GM20431 (cell line): Measurements from ENCODE around the gene MKRN2OS.

ENCODE experiments used
- in situ Hi-C: fragments of 300-500 bp; cut with MseI, MboI; formaldehyde crosslinking; loops from one replicate; pipeline ENCODE4 v1.15.0; 2020; ENCODE audit warnings: low sequenced_read_pairs; ENCODE audit not compliant: unreplicated experiment

MKRN2OS gene

DNA sequence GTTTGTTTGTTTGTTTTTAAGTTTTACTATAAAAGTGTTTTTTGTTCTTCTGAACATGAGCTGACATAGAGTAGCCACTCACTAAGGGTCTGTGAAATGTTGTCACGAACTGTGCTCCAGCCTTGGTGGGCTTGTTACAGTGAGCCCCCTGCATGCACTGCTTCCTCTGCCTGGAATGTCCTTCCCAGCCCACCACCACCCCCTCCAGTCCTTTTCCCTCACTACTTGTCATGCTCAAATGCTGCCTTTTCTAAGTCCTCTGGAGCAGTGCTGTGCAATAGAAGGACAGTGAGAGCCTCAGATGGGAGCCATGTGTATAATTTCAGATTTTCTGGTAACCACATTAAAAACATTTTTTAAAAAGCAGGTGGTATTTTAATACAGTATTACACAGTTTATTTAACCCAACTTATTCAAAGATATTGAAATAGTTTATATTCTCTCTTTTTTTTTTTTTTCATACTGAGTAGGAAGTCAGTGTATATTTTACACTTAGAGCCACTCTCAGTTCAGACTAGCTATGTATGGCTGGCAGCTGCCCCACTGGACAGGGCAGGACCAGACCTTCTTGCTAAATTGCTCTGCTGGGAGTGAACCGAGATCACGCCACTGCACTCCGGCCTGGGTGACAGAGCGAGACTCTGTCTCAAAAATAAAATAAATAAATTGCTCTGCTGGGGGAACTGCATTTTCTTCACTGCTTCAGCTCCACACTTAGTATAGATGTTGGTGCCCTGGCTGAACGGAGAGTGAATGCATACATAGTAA lies 26.9 kb downstream of the MKRN2OS start:
- in situ Hi-C loops: no loop called here

DNA sequence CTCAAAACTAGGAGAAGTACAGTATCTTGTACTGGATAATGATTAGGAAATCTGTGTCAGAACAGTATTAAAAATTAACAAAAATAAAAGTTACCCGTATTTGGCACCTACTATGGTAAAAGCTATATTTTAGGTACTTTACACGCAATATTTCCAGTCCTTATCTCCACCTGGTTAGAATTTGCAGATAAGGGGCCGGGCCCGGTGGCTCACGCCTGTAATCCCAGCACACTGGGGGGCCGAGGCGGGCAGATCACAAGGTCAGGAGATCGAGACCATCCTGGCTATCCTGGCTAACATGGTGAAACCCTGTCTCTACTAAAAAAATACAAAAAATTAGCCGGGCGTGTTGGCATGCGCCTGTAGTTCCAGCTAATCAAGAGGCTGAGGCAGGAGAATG lies 28.4 kb downstream of the MKRN2OS start:
- in situ Hi-C loops: no loop called here

DNA sequence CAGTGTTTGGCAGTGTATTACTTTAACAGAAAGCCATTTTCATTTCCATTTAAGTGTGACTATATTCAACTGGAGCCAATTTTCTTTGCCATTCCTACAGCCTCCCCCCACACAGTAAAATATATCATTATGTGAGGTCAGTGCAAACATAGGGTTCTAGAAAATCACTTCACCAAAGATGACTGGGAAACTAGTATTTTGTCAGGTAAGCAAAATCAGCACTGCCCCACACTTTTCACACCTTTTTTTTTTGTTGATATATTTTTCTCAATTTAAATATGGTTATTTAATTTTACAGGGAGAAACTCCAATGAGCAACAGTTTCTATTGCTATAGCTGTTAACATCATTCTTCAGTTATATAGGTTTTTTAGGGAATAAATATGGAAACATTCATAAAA lies 29.7 kb downstream of the MKRN2OS start:
- in situ Hi-C loops: no loop called here

DNA sequence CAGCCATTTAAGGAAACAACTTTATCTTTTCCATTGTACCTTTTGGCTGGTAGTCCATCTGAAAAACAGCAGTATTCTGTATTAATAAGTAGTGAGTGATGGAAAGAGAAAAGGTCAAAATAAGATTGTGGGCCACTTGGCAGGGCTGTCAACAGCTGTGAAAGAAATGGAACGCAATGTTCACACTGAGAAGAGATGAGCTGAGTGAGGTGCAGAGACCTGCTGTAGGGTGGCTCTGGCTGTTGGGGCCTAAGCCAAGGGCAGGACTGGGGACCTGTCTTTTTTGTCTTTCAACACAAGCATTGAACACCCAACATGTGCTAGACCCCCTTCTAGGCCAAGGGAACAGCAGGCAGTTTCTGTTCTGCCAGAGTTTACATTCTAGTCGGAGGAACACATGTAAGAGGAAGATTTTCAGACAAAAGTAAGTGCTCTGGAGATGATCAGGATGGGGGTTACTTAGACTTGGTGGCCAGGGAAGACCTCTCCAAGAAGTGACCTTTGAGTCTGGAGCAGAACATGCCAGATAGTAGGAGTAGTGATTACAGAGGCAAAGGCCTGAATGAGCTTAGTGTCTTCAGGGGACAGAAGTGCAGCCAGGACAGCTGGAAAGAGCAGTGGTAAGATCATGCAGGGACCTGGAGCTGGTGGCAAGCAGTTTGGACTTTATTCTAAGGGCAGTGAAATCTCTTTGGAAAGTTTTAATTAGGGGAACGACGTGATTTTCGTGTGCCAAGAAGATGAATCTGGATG lies 31.4 kb downstream of the MKRN2OS start:
- in situ Hi-C loops: no loop called here

DNA sequence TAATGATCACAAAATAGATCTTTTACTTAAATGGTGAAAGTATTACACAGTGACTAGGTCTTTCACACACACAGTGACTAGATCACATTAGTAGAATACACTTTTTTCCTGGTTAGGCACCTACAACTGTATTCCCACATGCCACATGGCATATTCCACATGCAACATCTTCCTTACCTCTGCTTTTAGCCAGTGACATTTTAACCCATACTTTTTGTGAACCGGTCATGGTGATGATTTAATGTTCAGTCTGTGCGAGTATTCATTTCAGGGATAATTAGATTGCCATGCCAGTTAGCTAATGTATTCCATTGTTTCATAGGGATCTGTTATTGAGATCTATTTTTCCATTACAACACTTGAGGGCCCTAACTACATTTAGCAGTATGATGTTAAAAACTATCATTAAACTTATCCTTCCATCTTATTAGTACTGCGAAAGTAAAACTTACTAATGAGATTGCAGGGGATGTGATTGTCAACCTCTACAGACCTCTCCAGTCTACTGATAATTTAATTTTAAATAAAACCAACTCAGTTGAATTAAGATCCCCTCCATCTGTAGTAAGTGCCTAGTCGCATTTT lies 32.7 kb downstream of the MKRN2OS start:
- in situ Hi-C loops: no loop called here

DNA sequence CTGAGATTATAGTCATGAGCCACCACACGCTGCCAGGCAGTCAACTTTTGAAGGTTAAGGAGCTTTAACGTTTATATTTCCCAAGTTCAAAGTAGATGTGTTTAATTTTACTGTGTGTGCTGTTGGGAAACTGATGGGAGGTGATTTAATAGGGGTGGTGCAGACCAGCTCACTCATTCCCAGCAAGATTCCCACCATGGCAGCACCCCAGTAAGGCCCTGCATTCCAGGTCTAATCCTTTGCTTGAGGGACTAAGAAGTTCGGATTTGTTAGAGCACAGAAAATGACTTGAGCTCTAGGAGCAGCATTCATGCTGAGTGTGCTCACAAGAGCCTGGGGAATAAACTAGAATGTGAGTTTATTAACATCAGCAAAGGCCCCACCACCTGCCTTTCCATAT lies 35.8 kb downstream of the MKRN2OS start:
- in situ Hi-C loops: no loop called here

DNA sequence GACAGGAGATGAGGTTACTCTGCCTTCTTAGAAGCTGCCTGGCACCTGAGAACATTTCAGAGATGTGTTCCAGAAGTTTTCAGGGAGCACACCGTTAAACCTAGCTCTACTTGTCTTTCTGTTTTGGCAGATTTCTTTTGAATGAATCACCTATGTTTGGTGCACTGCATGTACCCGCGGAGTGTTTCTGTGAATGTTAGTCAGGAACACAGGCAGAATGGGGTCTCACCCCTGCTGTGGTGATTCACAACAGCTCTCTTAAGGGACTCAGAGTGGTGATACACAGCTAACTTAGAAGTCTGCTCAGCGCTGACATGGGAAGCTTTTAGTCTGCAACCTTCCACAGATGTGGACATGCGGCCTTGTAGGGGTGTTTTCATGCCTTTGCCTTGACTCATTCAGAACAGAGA lies 37.0 kb downstream of the MKRN2OS start:
- in situ Hi-C loops: no loop called here

DNA sequence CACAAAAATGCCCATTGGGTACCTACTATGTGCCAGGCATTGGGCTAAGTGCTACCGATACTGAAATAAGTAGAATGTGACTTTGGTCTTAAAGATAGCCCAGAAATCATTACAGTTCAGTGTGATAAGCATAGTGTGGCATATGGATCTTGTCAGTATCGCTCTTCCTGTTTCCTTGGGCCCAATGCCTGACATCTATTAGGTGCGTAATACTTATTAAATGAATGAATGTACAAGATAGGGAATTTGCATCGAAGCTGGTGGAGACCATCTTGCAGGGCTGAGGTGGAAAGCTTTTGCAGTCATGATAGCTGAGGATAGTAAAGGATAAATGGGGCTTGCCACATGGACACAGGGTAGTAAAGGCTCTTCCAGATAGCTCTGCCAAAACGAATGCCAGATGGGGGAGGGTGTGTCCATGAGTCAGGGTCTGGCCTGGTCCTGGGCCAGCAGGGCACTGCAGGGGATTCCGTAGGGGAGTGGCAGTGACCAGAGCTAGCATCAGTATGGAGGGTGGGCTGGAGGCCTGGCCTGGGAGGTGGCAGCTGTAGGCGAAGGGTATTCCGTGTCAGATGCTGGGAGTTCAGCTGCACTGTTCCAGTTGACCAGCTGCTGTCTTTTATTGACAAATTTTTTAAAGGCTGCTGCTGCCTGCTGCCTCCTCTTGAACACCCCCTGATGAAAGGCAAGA lies 37.6 kb downstream of the MKRN2OS start:
- in situ Hi-C loops: no loop called here

DNA sequence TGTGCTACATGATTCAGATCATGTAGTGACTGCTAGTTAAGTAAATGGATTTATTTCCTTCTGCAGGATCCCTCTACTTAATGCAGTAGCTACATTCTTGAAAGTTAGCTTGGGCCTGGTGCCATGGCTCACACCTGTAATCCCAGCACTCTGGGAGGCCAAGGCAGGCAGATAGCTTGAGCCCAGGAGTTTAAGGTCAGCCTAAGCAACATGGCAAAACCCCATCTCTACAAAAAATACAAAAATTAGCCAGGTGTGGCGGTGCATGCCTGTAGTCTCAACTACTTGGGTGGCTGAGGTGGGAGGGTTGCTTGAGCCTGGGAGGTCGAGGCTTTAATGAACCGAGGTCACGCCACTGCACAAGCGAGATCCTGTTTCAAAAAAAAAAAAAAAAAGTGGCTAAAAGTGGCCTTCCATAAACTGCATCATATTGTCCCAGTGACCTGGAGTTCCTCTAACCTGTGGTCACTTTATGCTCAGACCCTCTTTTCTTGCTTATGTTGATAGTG lies 39.0 kb downstream of the MKRN2OS start:
- in situ Hi-C loops: no loop called here

DNA sequence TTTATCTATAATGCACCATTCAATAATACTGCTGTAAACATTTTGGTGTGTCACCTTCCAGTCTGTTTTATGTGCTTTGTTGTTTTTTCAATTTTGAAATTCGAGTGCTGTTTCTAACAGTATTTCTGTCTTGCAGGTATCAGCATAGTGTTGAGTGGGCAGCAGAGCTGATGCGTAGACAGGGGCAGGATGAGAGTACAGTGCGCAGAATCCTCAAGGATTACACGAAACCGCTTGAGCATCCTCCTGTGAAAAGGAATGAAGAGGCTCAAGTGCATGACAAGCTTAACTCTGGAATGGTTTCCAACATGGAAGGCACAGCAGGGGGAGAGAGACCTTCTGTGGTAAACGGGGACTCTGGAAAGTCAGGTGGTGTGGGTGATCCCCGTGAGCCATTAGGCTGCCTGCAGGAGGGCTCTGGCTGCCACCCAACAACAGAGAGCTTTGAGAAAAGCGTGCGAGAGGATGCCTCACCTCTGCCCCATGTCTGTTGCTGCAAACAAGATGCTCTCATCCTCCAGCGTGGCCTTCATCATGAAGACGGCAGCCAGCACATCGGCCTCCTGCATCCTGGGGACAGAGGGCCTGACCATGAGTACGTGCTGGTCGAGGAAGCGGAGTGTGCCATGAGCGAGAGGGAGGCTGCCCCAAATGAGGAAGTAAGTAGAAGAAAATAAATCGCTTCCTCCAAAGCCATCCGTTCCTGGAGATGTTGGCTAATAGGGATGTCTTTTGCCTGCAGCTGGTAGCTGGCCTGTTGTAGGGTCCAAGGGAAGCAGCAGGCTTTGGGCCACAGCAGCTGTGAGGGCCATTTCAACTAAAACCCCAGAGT lies 42.0 kb downstream of the MKRN2OS start:
- in situ Hi-C loops: no loop called here

DNA sequence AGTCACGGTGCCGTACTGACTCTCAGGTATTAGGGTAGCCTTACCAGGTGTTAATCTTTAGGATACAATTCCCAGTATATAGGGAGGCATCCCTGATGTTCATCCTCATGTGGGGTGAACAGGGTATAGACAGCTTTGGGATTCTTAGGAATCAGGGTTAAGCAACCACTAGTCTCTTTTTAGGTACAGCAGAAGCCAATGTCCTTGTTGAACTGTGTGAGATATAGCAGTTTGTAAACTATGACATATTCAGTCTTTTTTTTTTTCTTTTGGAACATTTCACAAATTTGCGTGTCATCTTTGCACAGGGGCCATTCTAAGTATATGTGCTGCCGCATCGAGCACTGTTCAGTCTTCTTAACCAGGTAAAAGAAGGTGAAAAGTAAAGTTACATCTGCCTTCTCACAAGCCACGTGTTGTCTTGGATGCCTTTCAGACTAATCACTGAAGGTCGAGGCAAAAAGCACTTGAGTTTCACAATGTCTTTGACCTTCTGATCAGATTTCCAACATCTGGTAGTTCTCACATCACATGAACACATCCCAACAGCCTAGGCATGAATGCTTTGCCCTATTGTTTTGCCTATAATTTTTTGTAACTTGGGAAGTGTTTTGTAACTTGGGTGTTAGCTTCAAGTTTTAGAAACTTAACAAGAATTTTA lies 43.8 kb downstream of the MKRN2OS start:
- in situ Hi-C loops: no loop called here

DNA sequence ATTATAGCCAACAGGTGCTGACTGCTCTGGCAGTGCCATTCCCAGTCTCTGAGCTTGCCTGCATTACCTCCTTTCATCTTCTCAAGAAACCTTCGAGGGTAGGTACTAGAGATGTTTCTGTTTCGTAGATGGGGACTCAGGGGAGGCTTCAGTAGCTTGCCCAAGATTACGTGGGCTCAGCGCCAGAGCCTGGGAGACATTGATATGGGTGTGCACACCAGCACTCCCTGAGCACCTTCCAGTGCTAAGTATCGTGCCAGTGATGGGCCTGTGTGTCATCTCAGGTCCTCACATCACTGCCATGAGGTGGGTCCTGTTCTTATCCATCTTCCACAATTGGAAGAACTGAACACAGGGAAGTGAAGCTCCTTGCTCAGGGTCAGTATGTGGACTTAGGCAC lies 45.8 kb downstream of the MKRN2OS start:
- in situ Hi-C loops: no loop called here

DNA sequence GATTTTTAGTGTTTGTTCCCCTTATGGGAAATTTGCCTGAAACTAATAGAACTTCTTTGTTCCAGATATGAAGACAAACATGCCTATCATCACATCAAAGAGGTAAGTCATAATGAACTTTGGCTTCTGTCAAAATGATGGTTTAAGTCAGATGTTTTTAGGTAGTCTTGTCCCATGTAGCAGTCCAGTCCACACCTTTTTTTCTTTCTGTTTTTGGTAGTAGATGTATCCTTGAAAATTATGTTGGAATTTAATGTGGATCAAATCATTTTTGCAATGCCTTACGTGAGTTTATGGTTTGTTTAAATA lies 48.9 kb downstream of the MKRN2OS start:
- in situ Hi-C loops: no loop called here

DNA sequence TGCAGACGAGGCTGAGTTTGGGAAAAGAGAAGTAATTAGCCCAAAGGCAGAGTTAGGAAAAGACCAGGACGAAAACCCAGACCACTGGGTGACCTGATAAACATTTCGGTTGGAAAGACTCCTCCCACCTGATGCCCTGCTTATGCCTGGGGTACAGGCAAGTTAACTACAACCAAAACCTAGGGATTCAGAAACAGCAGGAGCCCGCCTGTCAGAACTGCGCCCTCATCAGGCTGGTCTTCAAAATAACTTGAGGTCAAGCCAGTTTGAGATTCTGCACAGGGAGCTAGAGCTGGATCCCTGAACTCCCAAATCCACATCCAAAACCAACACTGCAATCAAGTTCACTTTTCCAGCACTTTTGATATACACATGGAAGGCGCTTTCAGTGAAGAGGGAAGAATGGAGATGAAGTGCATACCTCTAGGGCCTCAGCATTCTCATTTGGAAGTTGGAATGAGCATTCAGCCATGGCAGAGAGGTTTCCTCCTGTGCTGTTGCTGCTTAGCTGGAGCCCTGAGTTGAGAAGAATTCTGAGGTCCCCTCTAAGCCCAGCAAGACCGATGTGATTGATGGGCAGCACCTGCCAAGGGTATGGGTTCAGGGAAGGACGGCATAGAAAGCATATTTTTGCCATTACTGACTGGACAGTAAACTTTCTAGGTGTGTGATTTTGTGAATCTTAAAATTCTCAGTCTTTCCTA lies 49.4 kb downstream of the MKRN2OS start:
- in situ Hi-C loops: no loop called here

DNA sequence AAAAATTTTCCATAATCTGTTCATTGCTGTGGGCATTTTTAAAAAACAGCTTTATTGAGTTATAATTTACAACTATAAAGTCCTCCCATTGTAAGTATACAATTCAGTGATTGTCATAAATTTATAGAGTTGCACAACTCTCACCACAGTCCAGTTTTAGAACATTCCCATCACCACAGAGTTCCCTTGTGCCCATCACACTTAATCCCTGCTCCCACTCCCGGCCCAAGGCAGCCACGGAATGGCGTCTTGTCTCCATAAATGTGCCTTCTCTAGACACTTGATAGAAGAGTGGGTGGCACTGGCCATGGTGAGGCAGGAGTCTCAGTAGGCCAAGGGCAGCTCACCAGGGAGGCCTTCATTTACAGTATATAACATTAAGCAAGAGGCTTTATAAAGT lies 54.8 kb downstream of the MKRN2OS start:
- in situ Hi-C loops: no loop called here

DNA sequence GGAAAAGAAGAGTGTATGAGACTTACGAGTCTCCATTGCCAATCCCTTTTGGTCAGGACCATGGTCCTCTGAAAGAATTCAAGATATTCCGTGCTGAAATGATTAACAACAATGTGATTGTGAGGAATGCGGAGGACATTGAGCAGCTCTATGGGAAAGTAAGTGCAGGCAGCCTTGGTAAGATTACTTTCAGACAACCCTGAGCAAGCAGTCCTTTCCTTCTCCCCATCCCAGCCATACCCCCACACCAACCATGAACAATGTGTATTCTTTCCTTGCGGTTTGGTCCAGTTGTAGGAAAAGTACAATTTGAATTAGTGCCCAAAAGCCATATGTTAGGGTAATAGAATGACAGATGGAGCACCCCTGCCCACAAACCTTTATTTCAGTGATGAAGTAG lies 55.5 kb downstream of the MKRN2OS start:
- in situ Hi-C loops: no loop called here
